HepG2 (cell line): Measurements from ENCODE around the gene INSRR. TPM values are rescaled to one million over a fixed set of nuclear protein-coding genes. Genes with fewer than 3 reads are reported as not detected.

Experiments
- HNRNPK ChIP-seq: fragments of 200-400 bp; formaldehyde crosslinking; IDR thresholded peaks from 2 replicates; pipeline ENCODE4 v1.6.1; 2018; ENCODE audit warnings: low read length, low read depth, moderate library complexity, mild to moderate bottlenecking; ENCODE audit not compliant: poor library complexity, severe bottlenecking
- MTA1 ChIP-seq: sonication (generic); formaldehyde crosslinking; IDR thresholded peaks from 2 replicates; pipeline ENCODE4 v1.4.0; 2020; ENCODE audit warnings: missing genetic modification reagents, mild to moderate bottlenecking, borderline replicate concordance
- NR3C1 ChIP-seq: sonication (generic); formaldehyde crosslinking; IDR thresholded peaks from 2 replicates; pipeline ENCODE4 v1.4.0; 2020; ENCODE audit warnings: missing genetic modification reagents
- RFXAP ChIP-seq: sonication (generic); formaldehyde crosslinking; IDR thresholded peaks from 2 replicates; pipeline ENCODE4 v1.4.0; 2020; ENCODE audit warnings: missing genetic modification reagents, borderline replicate concordance
- THYN1 ChIP-seq: sonication (generic); formaldehyde crosslinking; IDR thresholded peaks from 2 replicates; pipeline ENCODE4 v1.8.1; 2023; ENCODE audit warnings: low read depth, mild to moderate bottlenecking, moderate library complexity, missing genetic modification reagents, borderline replicate concordance
- YY1 ChIP-seq: IDR thresholded peaks from 2 replicates; pipeline ENCODE4 v1.6.1; 2011; ENCODE audit warnings: low read length, low read depth, moderate library complexity, mild to moderate bottlenecking; ENCODE audit not compliant: insufficient read depth, insufficient replicate concordance
- ZBTB8A ChIP-seq: sonication (generic); formaldehyde crosslinking; IDR thresholded peaks from 2 replicates; pipeline ENCODE4 v1.4.0; 2020; ENCODE audit warnings: mild to moderate bottlenecking, low read depth, missing genetic modification reagents, borderline replicate concordance
- ZFP41 ChIP-seq: sonication (generic); formaldehyde crosslinking; IDR thresholded peaks from 2 replicates; pipeline ENCODE4 v1.4.0; 2020; ENCODE audit warnings: mild to moderate bottlenecking, missing genetic modification reagents, borderline replicate concordance
- ZNF224 ChIP-seq: sonication (generic); formaldehyde crosslinking; IDR thresholded peaks from 2 replicates; pipeline ENCODE4 v1.5.0; 2020; ENCODE audit warnings: mild to moderate bottlenecking, missing genetic modification reagents
- ZNF331 ChIP-seq: sonication (generic); formaldehyde crosslinking; IDR thresholded peaks from 2 replicates; pipeline ENCODE4 v1.4.0; 2020; ENCODE audit warnings: missing genetic modification reagents
- ZNF484 ChIP-seq: sonication (generic); formaldehyde crosslinking; IDR thresholded peaks from 2 replicates; pipeline ENCODE4 v1.5.1; 2020; ENCODE audit warnings: mild to moderate bottlenecking, low read depth, missing genetic modification reagents, borderline replicate concordance
- polyA plus RNA-seq, 8 experiments: library from polyadenylated mRNA; depleted of rRNA in 3 of 8; stranded (reverse) in 7 of 8; unstranded in 1 of 8; fragments of >200 nt; fragmentation: Illumina TruSeq in 4 of 8; extraction: Trizol in 4 of 8; gene quantifications; 2 replicates each; pipeline versions ENCODE4 v1.2.1 to v1.2.3, GENCODE V29; 2011 to 2016; ENCODE audit warnings: low read depth in 4 of 8, missing spikeins in 1 of 8, mixed read lengths in 1 of 8; ENCODE audit not compliant: insufficient read depth in 1 of 8
- total RNA-seq, 5 experiments: library from RNA; depleted of rRNA; stranded (reverse); fragments of >200 nt; fragmentation: Illumina TruSeq; extraction: Trizol; gene quantifications; 2 replicates each; pipeline ENCODE4 v1.2.3, GENCODE V29; 2016; ENCODE audit warnings: low read depth in 1 of 5
- TF ChIP-seq, protein P1 (sequence below): sonication (generic); formaldehyde crosslinking; conservative IDR thresholded peaks from 2 replicates; pipeline ENCODE4 v1.4.0; 2020; ENCODE audit warnings: mild to moderate bottlenecking, missing genetic modification reagents, moderate library complexity
- TF ChIP-seq, protein P2 (sequence below): sonication (generic); formaldehyde crosslinking; IDR thresholded peaks from 2 replicates; pipeline ENCODE4 v1.4.0; 2020; ENCODE audit warnings: missing genetic modification reagents
- TF ChIP-seq, protein P3 (sequence below): sonication (generic); formaldehyde crosslinking; IDR thresholded peaks from 2 replicates; pipeline ENCODE4 v1.8.0; 2022; ENCODE audit warnings: mild to moderate bottlenecking, missing genetic modification reagents, moderate library complexity
- TF ChIP-seq, protein P4 (sequence below): sonication (generic); formaldehyde crosslinking; IDR thresholded peaks from 2 replicates; pipeline ENCODE4 v1.4.0; 2020; ENCODE audit warnings: mild to moderate bottlenecking, low read depth, missing genetic modification reagents
- TF ChIP-seq, protein P5 (sequence below): sonication (generic); formaldehyde crosslinking; IDR thresholded peaks from 2 replicates; pipeline ENCODE4 v1.4.0; 2020; ENCODE audit warnings: missing genetic modification reagents

INSRR gene
- total and polyA plus RNA-seq, 2 of the 13 experiments (the other 11 are each of a cell fraction or from before 2014, with no cell fraction given): not detected

DNA sequence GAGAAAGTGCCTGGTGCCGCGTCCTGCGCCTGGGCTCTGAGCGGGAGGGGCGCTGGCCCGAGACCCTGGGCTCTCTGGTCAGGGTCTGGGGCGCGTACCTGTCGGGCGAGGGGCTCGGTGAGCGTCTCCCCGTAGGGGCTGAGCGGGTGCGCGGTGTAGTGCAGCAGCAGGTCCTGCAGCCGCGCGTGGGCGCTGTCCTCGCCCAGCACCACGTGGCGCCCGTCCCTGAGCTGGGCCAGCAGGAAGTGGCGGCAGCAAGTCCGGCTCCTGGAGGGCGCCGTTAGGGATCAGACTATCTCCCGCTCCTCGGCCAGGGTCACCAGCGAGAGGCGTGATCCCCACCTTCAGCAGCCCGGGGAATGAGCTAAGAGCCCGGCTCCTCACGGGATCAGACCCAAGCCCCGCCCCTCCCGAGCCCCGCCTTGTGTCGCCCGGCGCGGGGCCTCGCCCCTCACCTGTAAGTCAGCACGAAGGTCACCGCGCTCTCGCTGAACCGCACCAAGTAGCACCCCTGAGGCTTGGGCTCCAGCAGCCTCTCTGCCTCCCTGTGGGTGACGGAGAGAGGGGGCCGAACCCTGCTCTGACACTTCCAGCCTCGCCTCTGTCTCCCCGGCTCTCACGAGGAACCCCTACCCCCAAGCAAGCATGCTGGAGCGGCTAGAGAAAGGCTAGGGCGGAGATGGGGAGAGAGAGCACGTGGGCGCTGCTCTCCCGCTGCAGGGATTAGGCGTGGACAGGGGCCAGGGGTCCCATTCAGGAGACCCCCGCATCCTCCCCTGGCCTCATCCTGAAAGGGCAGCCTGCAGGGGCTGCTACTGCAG lies 45.0 kb downstream of the INSRR start (continued):
- TF ChIP-seq, protein P1, sequence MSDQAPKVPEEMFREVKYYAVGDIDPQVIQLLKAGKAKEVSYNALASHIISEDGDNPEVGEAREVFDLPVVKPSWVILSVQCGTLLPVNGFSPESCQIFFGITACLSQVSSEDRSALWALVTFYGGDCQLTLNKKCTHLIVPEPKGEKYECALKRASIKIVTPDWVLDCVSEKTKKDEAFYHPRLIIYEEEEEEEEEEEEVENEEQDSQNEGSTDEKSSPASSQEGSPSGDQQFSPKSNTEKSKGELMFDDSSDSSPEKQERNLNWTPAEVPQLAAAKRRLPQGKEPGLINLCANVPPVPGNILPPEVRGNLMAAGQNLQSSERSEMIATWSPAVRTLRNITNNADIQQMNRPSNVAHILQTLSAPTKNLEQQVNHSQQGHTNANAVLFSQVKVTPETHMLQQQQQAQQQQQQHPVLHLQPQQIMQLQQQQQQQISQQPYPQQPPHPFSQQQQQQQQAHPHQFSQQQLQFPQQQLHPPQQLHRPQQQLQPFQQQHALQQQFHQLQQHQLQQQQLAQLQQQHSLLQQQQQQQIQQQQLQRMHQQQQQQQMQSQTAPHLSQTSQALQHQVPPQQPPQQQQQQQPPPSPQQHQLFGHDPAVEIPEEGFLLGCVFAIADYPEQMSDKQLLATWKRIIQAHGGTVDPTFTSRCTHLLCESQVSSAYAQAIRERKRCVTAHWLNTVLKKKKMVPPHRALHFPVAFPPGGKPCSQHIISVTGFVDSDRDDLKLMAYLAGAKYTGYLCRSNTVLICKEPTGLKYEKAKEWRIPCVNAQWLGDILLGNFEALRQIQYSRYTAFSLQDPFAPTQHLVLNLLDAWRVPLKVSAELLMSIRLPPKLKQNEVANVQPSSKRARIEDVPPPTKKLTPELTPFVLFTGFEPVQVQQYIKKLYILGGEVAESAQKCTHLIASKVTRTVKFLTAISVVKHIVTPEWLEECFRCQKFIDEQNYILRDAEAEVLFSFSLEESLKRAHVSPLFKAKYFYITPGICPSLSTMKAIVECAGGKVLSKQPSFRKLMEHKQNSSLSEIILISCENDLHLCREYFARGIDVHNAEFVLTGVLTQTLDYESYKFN (CRISPR knock-in tag): peak; percentile 52; the same call in 1 of the 2 replicates
- TF ChIP-seq RFXAP: peak; percentile 71; the same call in 1 of the 2 replicates
- TF ChIP-seq NR3C1 (CRISPR knock-in tag): no peak
- TF ChIP-seq YY1: peak; percentile 13
- TF ChIP-seq, protein P2, sequence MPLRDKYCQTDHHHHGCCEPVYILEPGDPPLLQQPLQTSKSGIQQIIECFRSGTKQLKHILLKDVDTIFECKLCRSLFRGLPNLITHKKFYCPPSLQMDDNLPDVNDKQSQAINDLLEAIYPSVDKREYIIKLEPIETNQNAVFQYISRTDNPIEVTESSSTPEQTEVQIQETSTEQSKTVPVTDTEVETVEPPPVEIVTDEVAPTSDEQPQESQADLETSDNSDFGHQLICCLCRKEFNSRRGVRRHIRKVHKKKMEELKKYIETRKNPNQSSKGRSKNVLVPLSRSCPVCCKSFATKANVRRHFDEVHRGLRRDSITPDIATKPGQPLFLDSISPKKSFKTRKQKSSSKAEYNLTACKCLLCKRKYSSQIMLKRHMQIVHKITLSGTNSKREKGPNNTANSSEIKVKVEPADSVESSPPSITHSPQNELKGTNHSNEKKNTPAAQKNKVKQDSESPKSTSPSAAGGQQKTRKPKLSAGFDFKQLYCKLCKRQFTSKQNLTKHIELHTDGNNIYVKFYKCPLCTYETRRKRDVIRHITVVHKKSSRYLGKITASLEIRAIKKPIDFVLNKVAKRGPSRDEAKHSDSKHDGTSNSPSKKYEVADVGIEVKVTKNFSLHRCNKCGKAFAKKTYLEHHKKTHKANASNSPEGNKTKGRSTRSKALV (CRISPR knock-in tag): peak; percentile 79; the same call in 1 of the 2 replicates
- TF ChIP-seq, protein P3, sequence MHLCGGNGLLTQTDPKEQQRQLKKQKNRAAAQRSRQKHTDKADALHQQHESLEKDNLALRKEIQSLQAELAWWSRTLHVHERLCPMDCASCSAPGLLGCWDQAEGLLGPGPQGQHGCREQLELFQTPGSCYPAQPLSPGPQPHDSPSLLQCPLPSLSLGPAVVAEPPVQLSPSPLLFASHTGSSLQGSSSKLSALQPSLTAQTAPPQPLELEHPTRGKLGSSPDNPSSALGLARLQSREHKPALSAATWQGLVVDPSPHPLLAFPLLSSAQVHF: 0 out of 2 replicates have a peak, but pooled peaks have one; percentile 52
- no peak for TF ChIP-seq THYN1 (CRISPR knock-in tag)
- TF ChIP-seq HNRNPK: no peak
- peak; percentile 65 for TF ChIP-seq ZNF331 (CRISPR knock-in tag)
- peak; percentile 66; the same call in 1 of the 2 replicates for TF ChIP-seq ZBTB8A (CRISPR knock-in tag)
- TF ChIP-seq MTA1 (CRISPR knock-in tag): peak; percentile 73; the same call in 1 of the 2 replicates
- TF ChIP-seq, protein P4, sequence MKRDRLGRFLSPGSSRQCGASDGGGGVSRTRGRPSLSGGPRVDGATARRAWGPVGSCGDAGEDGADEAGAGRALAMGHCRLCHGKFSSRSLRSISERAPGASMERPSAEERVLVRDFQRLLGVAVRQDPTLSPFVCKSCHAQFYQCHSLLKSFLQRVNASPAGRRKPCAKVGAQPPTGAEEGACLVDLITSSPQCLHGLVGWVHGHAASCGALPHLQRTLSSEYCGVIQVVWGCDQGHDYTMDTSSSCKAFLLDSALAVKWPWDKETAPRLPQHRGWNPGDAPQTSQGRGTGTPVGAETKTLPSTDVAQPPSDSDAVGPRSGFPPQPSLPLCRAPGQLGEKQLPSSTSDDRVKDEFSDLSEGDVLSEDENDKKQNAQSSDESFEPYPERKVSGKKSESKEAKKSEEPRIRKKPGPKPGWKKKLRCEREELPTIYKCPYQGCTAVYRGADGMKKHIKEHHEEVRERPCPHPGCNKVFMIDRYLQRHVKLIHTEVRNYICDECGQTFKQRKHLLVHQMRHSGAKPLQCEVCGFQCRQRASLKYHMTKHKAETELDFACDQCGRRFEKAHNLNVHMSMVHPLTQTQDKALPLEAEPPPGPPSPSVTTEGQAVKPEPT (CRISPR knock-in tag): peak; percentile 91
- no peak for TF ChIP-seq ZNF484
- TF ChIP-seq ZFP41 (CRISPR knock-in tag): peak; percentile 82; the same call in 1 of the 2 replicates
- TF ChIP-seq, protein P5, sequence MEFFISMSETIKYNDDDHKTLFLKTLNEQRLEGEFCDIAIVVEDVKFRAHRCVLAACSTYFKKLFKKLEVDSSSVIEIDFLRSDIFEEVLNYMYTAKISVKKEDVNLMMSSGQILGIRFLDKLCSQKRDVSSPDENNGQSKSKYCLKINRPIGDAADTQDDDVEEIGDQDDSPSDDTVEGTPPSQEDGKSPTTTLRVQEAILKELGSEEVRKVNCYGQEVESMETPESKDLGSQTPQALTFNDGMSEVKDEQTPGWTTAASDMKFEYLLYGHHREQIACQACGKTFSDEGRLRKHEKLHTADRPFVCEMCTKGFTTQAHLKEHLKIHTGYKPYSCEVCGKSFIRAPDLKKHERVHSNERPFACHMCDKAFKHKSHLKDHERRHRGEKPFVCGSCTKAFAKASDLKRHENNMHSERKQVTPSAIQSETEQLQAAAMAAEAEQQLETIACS (CRISPR knock-in tag): peak; percentile 57
- TF ChIP-seq ZNF224: peak; percentile 67; the same call in 1 of the 2 replicates
